Tibial nerve (tissue), 4 donors: ENCODE results near the gene UBE2N.

Source experiments
- EP300 ChIP-seq, 2 donors: sonication (generic); formaldehyde crosslinking; IDR thresholded peaks; one replicate each; pipeline ENCODE4 v1.6.1; 2017; ENCODE audit warnings: antibody characterized with exemption in 2 of 2, mild to moderate bottlenecking in 1 of 2
- POLR2A ChIP-seq, 2 donors: fragments of 450-650 bp; IDR thresholded peaks; one replicate each; pipeline ENCODE4 v1.6.1; 2017; ENCODE audit warnings: antibody characterized with exemption in 2 of 2, mild to moderate bottlenecking in 2 of 2, moderate library complexity in 2 of 2
- TF ChIP-seq, protein P1 (sequence below), 5 experiments: fragments of 200-600 bp in 3 of 5; fragments of 450-650 bp in 2 of 5; sonication (generic) in 3 of 5; IDR thresholded peaks; one replicate each; pipeline ENCODE4 v1.5.1; 2016 to 2019; ENCODE audit warnings: antibody characterized with exemption in 5 of 5, mild to moderate bottlenecking in 3 of 5, moderate library complexity in 2 of 5

DNA sequence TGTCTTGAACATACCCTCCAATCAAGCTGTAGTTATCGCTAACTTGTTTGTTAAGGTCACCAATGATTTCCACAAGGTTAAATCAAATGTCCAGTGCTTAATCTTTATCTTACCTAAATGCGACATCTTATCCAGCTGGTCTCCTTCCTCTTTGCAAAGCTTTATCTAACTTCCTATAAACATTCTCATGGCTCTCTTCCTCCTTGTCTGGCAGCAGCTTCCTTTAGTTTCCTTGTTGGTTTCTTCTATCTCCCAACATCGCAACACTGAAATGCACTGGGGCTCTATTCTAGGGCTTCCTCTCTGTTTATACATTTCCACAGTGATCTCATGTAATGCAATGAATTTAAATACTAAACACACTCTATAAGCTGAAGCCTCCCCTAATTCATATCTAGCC, 28.7 kb downstream of the UBE2N start:
- TF ChIP-seq, protein P1, sequence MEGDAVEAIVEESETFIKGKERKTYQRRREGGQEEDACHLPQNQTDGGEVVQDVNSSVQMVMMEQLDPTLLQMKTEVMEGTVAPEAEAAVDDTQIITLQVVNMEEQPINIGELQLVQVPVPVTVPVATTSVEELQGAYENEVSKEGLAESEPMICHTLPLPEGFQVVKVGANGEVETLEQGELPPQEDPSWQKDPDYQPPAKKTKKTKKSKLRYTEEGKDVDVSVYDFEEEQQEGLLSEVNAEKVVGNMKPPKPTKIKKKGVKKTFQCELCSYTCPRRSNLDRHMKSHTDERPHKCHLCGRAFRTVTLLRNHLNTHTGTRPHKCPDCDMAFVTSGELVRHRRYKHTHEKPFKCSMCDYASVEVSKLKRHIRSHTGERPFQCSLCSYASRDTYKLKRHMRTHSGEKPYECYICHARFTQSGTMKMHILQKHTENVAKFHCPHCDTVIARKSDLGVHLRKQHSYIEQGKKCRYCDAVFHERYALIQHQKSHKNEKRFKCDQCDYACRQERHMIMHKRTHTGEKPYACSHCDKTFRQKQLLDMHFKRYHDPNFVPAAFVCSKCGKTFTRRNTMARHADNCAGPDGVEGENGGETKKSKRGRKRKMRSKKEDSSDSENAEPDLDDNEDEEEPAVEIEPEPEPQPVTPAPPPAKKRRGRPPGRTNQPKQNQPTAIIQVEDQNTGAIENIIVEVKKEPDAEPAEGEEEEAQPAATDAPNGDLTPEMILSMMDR (IDR thresholded peaks at IDR 0.05), result no peak
- TF ChIP-seq POLR2A (IDR thresholded peaks at IDR 0.05), result no peak
- no peak for TF ChIP-seq EP300 (IDR thresholded peaks at IDR 0.05)
